ENCODE results near the gene PERP.
"Not testable (repeated sequence)": the region's sequence is repeated elsewhere in the genome, so short reads cannot be mapped to it uniquely, and the experiment has no call there.

Gene PERP

GRCh38 chr6:138105880-138106664 lies 1.1 kb downstream of the PERP start:
- no peak for DNase-seq (ENCODE audit: low read depth in 1 of 2, low spot score in 1 of 2)

DNA sequence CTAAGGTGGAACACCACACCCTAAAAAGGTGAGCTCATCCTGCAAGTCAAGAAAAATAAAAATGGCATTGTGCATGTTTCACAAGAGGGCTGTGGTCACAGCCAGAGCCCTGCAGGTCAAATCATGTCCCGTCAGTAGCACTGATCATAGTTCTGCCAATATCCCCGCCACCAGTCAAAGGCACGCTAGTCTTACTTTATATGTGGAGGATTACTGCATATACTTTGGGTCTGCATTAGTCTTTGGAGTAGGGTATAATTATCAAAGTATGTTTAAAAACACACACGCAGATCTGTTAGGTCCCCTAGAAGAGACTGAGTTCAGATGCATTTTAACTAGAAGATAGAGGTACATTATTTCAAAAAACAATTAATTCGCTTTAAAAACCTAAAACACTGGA lies 1.8 kb downstream of the PERP start:
- DNase-seq (ENCODE audit: low read depth in 1 of 2, low spot score in 1 of 2), result no peak

DNA sequence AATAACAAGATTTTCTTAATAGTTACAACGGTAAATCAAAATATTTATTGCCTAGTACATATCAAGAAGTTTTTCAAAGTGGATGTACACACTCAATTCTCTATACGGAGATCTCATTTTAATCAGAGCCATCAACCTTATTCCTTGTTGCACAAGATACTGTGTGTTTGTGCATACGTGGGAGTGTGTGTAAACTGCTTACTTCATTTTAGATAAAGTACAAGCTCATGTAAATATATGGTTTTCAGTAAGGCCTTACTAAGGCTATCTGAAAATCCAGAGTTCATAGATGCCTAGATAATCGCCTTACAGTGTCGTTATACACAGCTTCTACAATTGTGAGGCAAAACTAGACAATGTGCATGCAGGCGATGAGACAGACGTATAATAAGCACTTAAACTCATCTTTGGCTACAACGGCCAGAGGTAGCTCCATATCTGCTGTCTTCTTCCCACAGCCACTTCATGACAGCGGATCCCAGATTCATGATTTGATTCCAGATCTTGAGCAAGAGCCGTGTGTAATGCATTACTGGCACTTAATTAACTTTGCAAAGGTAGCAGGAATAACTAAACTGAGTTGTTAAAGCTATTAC lies 2.5 kb downstream of the PERP start:
- no peak for DNase-seq (ENCODE audit: low read depth in 1 of 2, low spot score in 1 of 2)

GRCh38 chr6:138103871-138104270 lies 3.3 kb downstream of the PERP start:
- DNase-seq (ENCODE audit: low read depth in 1 of 2, low spot score in 1 of 2), result no peak

DNA sequence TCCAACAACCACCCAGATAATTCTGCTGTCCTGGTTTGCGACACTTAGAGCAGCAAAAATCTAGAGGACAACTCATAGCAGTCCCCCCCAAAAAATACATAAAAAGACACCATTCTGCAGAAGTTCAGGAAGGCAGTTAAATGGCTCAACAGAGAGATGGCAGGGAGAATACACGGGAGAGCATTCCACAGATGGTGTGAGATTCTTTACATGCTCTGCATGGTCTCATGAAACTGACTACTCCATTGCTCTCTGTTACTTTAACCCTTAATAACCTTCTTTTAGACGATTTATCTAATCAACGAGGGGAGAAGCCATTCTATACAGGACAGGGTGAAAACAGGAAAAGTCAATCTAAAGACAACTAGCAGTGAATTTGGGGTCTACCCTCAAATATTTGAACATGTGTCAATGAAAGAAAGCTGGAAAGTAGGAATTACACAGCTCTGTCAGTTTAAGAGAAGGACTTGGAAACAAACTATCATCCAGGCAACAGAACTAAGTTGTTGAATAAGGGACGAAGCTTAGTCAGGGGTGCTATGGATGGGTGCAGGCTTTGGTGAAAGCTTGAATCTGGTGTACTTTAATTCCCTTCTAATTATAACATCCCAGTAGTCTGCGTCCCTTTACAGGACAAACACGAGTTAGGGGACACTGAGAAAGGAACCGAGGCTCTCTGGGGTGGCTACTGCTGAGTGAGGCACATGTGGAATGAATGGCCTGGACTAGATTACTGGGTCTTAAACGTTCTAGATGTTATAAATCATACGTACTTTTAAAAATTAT lies 5.1 kb downstream of the PERP start:
- DNase-seq (ENCODE audit: low read depth in 1 of 2, low spot score in 1 of 2), result no peak

GRCh38 chr6:138099832-138100231 lies 7.4 kb downstream of the PERP start:
- DNase-seq (ENCODE audit: low read depth in 1 of 2, low spot score in 1 of 2), result no peak

- DNase-seq (ENCODE audit: low read depth in 1 of 2, low spot score in 1 of 2), result no peak
These were observed 8.9 kb downstream of the PERP start for GRCh38 chr6:138098306-138098705.

GRCh38 chr6:138094260-138094659 lies 13.0 kb downstream of the PERP start:
- no peak for DNase-seq (ENCODE audit: low read depth in 1 of 2, low spot score in 1 of 2)

DNA sequence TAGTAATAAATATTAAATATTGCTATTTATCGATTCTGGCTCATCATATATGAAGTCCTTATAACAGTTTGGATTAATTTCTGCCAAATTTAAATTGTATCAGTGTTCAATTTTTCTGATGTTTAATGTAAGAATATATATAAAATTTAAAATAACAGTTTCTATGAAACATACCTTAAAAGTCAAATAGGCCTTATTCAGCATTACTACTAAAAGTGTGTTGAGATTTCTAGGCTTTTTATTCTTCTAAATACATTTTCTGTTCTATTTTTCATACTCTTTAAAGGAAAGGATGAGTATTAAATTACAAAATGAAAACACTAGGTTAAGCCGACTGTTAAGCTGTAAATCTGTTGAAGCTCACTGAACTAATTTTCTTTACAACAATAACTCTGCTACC lies 13.6 kb downstream of the PERP start:
- DNase-seq (ENCODE audit: low read depth in 1 of 2, low spot score in 1 of 2), result no peak

DNA sequence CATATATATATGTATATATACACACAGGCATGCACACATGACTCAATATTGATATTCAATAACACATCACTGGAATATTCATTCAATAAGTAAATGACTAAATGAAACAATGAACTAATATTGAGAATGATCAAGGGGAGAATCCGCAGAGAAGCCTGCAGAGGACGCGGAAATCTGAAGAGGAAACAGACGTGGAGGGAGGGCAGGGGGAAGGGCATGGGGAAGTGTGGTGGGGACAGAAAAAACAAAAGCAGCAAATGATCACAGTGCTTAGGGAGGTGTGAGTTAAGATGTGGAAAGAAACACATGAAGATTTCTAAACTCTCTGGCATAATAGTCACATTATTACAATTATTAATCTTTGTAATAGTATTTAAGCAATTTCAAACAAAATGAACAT lies 14.5 kb downstream of the PERP start:
- DNase-seq (ENCODE audit: low read depth in 1 of 2, low spot score in 1 of 2), result no peak

GRCh38 chr6:138089325-138089724 lies 17.9 kb downstream of the PERP start:
- DNase-seq (ENCODE audit: low read depth in 1 of 2, low spot score in 1 of 2), result no peak

DNA sequence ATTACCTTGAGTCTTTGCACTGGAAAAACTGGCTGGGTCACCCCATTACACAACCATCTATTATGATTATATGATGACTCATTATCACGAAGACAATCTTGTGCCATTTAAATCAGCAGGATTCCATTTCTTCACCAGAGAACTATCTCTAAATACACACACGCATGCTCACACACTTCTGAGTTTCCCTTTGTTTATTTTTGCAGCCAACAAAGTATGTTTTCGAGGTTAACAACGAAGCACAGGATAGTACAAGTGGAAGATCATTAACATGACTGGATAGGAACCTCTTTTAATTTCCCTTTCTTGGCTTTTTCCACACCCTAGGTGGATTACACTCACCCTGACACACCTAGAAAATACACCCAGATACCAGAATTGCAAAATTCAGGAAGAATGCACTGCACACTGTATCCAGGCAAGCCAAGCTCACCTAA lies 18.9 kb downstream of the PERP start:
- DNase-seq (ENCODE audit: low read depth in 1 of 2, low spot score in 1 of 2), result no peak

GRCh38 chr6:138087593-138088325 lies 19.5 kb downstream of the PERP start:
- no peak for DNase-seq (ENCODE audit: low read depth in 1 of 2, low spot score in 1 of 2)

GRCh38 chr6:138086573-138087196 lies 20.5 kb downstream of the PERP start:
- no peak for DNase-seq (ENCODE audit: low read depth in 1 of 2, low spot score in 1 of 2)

- no peak for DNase-seq (ENCODE audit: low read depth in 1 of 2, low spot score in 1 of 2)
These were observed 21.4 kb downstream of the PERP start for GRCh38 chr6:138085839-138086222.

DNA sequence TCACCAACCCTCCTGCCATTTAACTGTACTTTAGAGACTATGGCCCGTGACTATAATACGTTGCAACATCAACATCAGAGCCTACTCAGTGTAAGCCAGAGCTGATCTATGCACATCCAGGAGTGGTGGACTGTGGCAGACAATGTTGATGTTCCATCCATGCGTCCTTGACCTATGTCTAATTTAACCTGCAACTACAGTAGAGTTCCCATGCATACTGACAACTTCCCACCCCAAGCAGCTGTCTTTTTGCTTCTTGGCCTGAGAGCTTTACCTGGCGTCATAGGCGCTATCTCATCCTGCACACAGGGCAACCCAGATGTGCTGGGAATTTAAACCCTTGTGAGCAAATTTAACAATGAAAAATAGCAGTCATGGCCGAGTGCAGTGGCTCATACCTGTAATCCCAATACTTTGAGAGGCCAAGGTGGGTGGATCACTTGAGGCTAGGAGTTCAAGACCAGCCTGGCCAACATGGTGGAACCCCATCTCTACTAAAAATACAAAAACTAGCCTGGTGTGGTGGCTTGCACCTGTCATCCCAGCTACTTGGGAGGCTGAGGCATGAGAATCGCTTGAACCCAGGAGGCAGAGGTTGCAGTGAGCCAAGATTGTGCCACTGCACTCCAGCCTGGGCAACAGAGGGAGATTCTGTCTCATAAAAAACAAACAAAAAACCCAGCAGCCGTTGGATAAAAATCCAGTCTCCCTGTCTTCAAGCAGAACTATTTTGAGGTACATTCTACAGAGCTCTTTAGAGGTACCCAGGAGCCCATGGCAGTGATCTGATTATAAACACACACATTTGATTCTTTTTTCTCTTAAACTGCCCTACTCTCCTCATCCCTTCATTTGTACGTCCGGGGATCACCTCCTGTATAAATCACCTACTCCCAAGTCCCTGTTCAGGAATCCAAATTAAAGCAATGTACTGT lies 22.0 kb downstream of the PERP start:
- DNase-seq (ENCODE audit: low read depth in 1 of 2, low spot score in 1 of 2), result no peak

GRCh38 chr6:138082232-138082631 lies 25.0 kb downstream of the PERP start:
- DNase-seq (ENCODE audit: low read depth in 1 of 2, low spot score in 1 of 2), result no peak

DNA sequence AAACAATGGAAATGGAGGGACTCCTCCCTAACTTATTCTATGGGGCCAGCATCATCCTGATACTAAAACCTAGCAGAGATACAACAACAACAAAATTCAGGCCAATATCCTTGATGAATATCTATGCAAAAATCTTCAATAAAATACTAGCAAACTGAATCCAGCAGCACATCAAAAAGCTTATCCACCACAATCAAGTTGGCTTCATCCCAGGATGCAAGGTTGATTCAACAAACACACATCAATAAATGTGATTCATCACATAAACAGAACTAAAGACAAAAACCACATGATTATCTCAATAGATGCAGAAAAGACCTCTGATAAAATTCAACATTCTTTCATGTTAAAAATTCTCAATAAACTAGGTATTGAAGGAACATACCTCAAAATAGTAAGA lies 27.7 kb downstream of the PERP start:
- DNase-seq (ENCODE audit: low read depth in 1 of 2, low spot score in 1 of 2), result not testable (repeated sequence)

- DNase-seq (ENCODE audit: low read depth in 1 of 2, low spot score in 1 of 2), result no peak
These were observed 28.7 kb downstream of the PERP start for GRCh38 chr6:138078491-138078890.

GRCh38 chr6:138073264-138073663 lies 34.0 kb downstream of the PERP start:
- no peak for DNase-seq (ENCODE audit: low read depth in 1 of 2, low spot score in 1 of 2)
